Thyroid gland (tissue), 4 donors: ENCODE data around the gene SLC39A8.
A peak's percentile ranks its signal among the peaks of the same experiment; 100 is the strongest.

Source experiments
- CTCF ChIP-seq, 6 experiments: fragments of 200-600 bp in 3 of 6; fragments of 450-650 bp in 3 of 6; sonication (generic) in 3 of 6; IDR thresholded peaks; one replicate each; pipeline ENCODE4 v1.5.1; 2016 to 2019; ENCODE audit warnings: antibody characterized with exemption in 6 of 6, mild to moderate bottlenecking in 2 of 6, inconsistent platforms in 1 of 6, moderate library complexity in 1 of 6
- POLR2A ChIP-seq, 2 donors: fragments of 450-650 bp; IDR thresholded peaks; one replicate each; pipeline ENCODE4 v1.6.1; 2017; ENCODE audit warnings: antibody characterized with exemption in 2 of 2, mild to moderate bottlenecking in 2 of 2, moderate library complexity in 1 of 2

GRCh38 chr4:102344954-102345794 lies at the start of gene SLC39A8:
- TF ChIP-seq CTCF (IDR thresholded peaks at IDR 0.05) (peak; percentile 56 to 90 (median 78)), POLR2A (IDR thresholded peaks at IDR 0.05) (peak in 1 of 2 donors; percentile 91)
